ENCODE measurements around the gene CHMP2B.

CHMP2B gene, protein sequence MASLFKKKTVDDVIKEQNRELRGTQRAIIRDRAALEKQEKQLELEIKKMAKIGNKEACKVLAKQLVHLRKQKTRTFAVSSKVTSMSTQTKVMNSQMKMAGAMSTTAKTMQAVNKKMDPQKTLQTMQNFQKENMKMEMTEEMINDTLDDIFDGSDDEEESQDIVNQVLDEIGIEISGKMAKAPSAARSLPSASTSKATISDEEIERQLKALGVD

DNA sequence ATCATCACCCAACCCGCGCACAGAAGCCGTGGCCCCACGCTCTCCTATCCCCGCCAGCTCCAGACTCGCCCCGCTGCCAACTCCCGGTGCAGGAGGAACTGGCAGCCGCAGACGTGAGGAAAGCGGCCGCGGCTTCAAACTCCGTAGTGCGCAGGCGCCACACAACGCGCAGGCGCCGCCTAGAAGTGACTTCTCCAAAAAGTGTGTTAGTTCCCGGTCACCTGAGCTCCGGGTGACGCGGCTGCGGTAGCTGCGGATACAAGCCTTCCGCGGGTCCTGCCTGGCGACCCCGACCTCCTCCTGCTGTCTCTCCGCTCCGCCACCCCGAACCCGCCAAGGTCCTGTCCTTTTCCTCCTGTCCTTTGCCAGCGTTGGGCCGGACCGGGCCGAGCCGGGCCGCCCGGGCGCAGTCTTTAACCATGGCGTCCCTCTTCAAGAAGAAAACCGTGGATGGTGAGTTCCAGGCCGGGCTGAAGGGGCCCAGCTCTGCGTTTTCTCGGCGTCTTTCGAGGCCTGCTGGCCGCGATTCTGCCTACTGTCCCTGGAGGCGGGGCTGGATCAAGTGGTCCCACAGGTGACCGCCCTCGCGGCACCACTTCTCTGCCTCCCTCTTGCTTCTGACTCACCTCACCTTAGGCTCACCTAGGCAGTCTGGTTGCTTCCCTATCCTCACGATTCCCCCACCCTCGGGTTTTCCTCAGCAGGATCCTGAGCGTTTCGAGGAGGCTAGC, at the start of gene CHMP2B:
CHMP2B (plus strand) TSS at position 206 of the 731 bp plus-strand sequence; CDS start at position 420, 214 bp downstream.
- DNase-seq (ENCODE audit: low spot score), result peak; percentile 47

DNA sequence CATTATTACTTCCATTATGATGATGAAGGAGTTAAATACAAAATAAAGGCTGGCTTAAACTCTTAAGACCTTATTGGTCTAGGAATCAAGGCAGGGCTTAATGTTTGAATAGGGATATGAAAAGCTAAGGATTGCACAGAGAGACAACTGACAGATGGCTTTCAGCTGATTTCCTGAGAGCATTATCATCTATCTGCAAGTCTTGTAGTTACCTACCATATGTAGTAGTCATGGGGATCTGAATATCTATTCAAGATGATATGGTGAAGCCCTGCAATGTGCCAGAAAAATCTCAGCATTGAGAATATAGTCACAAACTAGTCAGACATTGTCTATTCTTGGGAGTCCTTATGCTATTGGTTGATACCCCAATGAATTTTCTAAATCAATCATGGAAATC, 47.5 kb upstream of the CHMP2B start:
- DNase-seq (ENCODE audit: low spot score), result no peak

DNA sequence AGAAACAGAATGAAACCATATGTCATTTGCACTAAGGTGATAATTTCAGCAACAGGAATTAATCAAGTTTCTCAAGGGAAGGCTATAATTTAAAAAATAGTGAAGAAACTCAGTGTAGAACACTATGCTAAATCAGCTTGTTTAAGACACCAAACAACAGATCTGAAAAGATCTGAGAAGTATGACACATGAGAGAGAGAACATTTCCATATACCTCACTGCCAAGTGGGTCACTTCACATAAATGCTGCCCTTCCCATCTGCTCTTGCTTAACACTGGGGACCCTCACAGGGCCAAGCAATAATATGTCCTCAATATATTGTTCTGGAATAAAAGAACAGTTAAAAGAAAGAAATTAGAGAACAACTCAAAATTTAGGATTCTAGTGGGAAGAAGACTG, 45.6 kb upstream of the CHMP2B start:
- no peak for DNase-seq (ENCODE audit: low spot score)

DNA sequence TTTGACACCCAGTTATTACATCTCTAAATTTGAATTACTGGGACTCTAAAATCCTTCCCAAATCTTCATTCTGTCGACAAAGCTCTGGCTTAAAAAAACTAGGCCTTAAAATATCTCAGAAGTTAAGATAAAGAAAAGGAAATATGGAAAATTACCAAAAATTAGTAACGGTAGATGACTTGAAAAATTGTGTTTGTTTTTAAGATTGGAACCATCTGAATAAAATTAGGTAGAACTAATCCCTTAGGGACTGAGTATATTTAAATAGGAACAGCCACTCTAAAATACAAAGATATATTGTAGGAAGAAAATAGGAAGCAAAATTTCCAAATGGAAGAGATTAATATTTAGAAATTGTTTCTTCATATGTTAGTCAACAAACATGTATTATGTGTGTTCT, 45.1 kb upstream of the CHMP2B start:
- DNase-seq (ENCODE audit: low spot score), result no peak

DNA sequence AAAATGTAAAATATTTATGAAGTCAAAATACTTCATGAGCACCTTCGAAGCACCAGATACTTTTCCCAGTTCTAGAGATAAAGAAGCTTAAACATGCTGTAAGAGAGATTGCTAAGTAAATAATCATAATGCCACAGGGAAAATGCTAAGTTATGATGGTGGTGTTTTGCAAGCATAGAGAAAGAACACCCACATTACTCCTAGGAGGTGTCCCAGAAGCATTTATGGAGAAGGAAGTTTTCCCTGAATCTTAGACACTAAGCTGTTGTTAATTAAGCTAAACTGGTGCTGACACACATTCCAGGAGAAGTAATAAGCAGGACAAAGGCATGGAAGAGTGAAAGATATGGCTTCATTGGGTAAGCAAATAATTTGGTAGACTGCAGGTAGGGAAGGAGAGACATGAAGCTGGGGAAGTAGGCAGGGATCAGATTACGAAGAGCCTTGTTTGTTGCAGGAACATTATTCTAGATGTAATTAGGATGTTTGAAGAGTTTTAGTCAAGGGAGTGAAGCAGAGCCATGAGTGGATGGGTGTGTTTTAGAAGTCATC, 40.4 kb upstream of the CHMP2B start:
- DNase-seq (ENCODE audit: low spot score), result no peak

DNA sequence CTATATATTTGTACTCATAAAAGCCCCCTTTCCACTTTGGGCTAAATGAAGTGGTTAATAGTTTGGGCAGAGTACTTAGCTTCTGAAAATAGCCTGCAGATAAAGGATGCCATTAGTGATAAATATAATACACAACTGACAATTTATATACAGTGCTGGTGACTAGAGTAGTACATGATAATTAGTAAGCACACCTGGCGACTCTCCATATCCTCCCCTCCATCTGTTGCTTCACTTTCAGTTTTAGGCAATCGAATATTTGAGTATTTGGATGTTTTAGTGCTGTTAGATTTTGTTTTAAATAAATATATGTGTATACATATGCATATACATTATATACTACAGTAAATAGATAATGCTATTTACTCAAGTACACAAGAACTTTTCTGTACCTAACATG, 35.9 kb upstream of the CHMP2B start:
- DNase-seq (ENCODE audit: low spot score), result no peak

DNA sequence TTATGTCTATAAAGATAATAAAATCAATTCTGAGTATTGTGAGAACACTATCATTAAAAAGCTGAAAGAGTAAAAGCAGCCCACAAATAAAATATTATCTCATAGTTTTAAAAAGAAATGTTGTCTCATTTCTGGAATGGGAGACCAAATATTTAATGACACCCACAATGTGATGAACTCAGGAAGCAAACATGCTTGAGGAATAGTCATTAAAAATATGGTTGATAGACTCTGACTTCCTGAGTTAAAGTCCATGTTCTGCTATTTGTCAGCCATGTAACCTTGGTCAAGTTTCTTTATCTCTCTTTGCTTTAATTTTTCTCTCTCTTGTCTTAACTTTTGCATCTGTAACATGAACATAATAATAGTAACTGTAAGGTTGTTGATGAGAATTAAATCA, 35.5 kb upstream of the CHMP2B start:
- DNase-seq (ENCODE audit: low spot score), result no peak

DNA sequence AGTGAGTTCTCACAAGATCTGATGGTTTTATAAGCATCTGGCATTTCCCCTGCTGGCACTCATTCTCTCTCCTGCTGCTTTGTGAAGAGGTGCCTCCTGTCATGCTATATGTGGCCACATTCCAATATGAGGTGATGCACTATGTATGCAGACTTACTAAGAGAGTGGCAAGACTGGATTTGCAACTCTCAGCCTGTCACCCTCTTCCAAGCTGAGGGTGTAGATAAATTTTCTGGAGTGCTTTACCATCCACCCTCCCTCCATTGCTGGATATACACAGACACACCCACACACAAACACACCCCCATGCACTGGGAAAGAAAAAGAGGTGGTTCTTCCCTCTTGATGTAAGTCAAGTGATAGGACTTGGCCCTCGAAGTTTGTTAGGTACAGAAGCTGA, 30.2 kb upstream of the CHMP2B start:
- no peak for DNase-seq (ENCODE audit: low spot score)

DNA sequence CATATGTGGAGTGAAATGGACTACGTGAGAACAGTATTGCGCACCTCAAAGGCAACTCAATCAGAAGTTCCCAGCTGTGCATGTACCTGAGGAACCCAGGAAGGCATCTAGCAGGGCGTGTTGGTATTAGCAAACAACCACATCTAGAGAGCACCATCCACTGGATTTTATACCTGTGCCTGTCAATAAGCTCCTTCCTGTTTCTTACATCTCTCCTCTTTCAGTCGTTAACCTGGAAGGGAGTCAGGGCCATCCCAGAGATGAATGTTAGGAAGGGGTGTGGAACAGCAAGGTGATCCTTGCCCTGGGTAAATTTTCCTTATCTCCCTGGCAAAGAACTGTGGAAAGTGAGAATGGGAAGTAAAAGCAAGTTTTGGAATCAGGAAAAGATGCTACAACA, 29.6 kb upstream of the CHMP2B start:
- no peak for DNase-seq (ENCODE audit: low spot score)

DNA sequence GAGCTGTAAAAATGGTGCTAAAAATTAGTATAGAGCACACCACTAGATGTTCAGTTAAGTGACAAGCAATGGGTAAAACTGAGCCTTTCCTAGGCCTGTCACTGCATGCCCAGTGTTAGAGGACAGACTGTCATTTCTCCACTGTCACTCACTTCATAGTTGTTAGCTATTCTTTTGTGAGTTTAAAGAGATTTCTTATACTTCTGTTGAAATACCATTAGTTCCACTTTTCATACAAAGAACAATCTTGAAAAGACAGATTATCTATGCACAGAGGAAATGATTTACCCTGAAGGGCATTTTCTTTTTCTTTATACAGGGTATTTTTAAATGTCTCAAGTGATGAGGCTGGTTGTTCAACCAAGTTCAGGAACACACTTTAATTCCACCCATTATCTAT, 28.3 kb upstream of the CHMP2B start:
- no peak for DNase-seq (ENCODE audit: low spot score)

DNA sequence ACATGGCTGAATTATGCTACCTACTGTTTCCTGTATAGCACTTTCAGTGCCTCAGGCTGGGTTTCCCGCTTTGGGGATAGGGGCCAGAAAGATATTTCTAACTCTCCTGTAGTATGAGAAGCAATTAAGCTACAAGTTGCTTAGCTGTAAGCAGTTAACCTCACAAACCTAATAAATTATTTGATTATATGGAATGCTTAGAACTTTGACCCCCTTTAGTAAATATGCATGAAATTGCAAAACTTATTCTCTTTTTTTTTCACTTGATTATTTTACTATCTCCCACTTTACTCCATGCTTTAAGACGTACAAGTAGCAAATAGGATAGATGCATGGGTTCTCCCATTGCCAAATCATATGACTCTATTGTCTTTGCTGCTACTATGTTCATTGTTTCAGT, 27.5 kb upstream of the CHMP2B start:
- DNase-seq (ENCODE audit: low spot score), result no peak

DNA sequence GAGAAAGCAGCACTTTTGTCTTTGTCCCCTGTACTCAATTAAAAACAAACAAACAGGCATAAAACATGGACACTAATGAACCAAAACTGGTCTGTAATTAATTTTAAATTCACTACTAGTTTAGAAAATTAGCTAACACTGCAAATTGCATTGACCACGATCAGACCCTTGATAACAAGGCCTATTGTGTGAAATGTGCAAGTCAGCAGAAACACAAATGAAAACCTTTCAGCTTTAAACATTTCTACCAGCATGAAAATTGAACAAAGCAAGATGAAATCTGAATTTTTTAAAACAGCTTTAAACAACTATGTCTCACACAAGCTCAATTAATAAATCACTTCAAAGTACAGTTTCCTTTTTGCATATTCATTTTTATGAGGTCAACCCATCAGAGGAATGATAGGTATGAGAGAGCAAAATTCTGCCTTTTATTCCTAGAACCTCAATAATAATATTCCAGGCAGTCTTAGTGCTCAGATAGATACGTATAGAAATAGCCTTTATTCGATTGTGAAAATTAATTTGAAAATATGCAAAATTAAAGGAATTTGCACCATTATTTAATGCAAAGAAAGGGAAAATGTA, 27.0 kb upstream of the CHMP2B start:
- DNase-seq (ENCODE audit: low spot score), result no peak

DNA sequence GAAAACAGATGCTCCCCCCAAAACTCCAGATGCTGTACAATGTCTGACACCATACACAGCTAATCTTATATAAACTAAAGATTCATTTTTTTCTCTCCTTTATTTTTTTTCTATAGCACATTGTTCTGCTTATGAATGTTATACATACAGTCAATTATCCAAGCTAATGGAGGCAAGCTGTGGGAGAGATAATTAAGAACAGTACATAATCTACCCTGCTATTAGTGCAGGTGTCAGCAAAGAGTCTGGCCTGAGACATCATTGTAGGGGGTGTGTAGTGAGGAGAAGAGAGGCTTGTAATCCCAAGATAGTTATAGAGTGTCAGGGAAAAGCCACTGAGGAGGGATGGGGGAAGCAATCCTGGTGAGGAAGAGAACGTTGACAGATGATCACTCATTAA, 25.4 kb upstream of the CHMP2B start:
- no peak for DNase-seq (ENCODE audit: low spot score)

DNA sequence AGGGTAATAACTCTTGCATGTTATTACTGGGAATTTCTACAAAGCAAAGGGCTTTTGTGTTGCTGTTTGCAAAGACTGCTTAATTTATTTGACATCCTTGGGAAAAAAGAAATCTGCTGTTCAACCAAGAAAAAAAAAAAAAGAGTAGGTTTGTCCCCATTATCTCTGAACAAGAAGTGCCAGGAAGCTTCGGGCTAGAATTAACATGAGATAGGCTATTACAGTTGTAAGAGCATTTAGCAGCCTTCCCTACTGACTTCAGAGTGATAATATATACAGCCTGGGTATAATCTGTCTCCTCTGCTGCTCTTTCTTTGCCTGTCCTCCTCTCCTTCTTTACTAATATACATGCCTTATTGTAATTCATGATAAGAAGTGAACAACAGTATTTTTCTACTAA, 23.3 kb upstream of the CHMP2B start:
- no peak for DNase-seq (ENCODE audit: low spot score)

DNA sequence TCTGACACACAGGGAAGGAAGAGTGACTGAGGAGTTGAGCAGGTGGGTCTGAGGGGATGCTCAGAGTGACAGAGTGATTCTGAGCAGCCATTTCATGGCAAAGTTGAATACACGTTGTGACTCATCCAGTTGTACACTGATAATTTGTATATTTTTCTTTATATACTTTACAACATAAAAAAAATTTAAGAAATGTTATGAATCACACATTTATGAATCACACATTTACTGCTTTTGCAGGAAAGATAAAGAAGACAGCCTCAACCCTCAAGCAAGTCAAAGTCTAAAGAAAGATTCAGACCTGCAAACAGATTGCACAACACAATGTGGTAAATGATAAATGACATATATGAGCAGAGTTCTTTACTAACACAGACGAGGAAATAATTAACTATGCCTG, 21.0 kb upstream of the CHMP2B start:
- DNase-seq (ENCODE audit: low spot score), result no peak

DNA sequence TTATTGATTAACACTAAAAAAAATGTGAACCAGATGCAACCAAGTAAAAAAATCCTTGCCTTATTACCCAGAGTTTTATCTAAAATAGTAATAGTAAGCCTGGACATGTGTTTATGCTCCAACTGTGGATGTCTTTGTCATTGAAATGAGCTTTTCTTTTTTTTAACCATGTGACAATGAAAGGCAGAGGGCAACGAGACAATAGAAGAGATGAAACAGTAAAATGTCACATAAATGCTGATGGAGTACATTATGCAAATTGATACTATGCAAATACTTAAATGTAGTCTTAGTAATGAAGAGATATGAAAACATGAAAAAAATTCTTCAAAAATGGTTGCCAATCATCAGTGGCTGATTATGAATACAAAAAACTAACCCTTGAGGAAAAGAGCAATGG, 20.5 kb upstream of the CHMP2B start:
- no peak for DNase-seq (ENCODE audit: low spot score)

DNA sequence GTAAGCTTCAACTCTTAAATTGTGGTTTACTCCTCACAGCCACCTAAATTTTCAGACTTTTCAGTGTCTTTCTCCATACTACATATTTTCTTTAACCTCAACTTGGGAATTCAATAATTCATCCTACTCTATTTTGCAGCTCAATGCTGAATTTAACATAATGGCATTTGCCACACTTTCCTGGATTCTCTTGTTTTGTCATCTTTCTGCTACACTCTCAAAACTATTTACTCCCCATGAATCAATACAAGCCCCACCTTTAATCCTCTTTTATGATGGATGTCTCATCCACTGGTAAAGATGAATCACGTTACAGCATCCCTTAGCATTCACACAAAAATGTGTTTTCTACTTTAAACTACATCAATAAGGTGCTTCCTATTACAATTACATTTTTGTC, 19.6 kb upstream of the CHMP2B start:
- DNase-seq (ENCODE audit: low spot score), result no peak

DNA sequence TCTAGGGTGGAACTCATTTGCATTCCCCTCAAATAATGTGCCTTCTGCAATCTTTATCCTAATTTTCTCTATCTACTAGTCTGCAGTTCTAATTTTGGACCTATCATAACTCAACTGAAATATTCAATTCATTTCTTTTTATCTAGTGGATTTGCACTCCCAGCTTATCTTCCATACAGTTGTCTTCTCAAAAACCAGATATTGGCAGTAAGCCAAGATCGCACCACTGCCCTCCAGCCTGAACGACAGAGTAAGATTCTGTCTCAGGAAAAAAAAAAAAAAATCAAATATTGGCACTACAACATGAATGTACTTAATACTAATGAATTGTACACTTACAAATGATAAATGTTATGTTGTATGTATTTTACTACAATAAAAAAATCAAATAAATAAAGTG, 18.0 kb upstream of the CHMP2B start:
- no peak for DNase-seq (ENCODE audit: low spot score)

DNA sequence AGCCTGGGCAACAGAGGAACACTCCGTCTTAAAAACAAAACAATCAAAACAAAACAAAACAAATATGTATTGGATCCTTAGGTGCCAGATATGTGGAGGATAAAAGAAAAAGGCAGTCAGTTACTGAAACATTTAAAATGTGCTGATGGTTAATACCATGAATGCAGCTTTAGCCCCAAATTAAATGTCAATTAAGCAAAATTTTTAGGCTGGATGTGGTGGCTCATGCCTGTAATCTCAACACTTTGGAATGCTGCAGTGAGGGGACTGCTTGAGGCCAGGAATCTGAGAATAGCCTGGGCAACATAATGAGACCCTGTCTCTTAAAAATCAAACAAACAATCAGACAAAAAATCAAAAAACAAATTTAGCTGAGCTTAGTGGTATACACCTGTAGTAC, 8.5 kb upstream of the CHMP2B start:
- DNase-seq (ENCODE audit: low spot score), result no peak

DNA sequence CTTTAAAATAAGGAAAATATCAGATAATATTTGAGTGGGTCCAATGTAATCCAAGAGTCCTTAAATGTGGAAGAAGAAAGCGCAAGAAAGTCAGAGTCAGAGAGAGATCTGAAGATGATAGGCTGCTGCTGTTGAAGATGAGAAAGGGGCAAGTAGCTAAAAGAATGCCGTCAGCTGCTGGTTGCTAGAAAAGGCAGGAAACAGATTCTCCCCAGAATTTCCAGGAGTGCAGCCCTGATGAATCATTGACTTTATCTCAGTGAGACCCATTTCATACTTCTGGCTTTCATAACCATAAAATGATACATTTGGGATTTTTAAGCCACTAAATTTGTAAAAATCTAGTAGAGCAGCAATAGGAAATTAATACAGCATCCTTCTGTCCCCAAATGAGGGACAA, 7.5 kb upstream of the CHMP2B start:
- no peak for DNase-seq (ENCODE audit: low spot score)

DNA sequence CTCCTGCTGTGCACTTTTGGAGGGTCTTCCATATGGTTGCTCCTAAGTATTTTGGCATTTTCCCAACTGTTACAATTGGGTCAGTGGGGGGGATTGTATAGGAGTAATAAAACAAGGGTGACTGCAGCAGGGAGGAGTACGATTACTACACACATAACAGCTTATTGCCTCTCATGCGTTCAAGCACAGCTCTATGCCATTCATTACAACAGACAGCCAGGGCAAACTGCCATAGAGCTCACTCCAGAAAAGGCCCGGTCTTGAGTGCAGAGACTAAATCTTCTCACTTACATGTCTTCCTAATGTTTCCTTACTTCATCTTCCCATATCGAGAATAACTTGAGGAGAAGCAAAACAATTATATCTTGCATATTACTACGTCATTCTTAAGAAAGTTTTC, 1.4 kb upstream of the CHMP2B start:
- DNase-seq (ENCODE audit: low spot score), result no peak

DNA sequence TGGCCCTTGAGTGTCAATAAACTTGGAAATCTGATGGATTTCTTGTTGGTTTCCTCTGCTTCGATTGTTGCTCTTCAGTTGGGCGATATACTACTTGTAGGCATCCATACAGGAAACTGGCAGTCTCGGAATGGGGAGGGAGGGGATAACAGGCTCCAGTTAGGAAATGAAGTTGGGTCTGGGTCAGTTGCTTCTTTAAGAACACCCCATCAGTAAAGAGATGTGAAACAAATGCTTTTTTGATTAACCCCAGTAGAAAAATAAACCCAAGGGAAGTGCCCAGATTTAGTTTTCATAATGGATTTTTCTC, 681 bp downstream of the CHMP2B start:
- DNase-seq (ENCODE audit: low spot score), result no peak

DNA sequence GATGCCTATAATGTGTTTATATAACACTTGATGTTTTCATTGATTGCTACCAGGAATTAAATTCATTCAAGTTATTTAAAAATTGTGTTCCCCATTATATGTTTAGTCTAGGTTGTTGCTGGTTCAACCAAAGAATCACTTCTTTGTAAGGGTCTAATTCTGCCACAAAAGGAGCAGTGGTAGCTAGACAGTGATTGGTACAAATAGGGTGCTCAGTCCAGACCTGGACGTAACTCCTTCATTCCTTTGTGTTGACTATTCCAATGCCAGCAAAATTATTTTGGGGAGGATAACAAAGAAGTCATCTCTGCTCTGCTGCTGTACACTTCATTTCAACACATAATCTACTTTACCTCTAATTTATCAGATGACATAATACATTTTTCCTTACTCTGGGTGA, 1.2 kb downstream of the CHMP2B start:
- no peak for DNase-seq (ENCODE audit: low spot score)

DNA sequence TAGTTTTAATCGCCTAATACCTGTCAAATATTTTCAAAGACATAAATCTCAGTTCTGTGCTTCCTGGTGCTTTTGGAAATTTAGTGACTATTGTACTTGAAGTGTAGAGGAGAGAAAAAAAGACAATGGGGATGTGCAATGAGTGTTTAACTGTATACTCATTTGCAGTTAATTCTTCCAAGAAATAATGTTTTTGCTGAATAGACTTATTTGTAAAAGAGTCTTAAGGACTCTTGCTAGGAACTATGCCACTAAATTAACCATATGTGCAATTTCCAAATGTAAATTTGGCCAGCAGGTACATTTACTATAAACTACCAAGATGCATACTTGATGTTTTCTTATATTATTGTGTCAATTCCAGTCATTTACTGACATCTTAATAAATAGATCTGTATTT, 2.0 kb downstream of the CHMP2B start:
- DNase-seq (ENCODE audit: low spot score), result no peak

Measured in HuH-7.5 (cell line).